Bone marrow (tissue), 2 donors: ENCODE measurements around the gene LRATD1.
"Not testable (repeated sequence)": the region's sequence is repeated elsewhere in the genome, so short reads cannot be mapped to it uniquely, and the experiment has no call there.

Experiments used
- DNase-seq, 2 donors: peaks; one replicate each; lab custom pipeline; 2025; lab: John Stamatoyannopoulos, UW

The LRATD1 gene

GRCh38 chr2:14632133-14632936 is at the start of gene LRATD1:
LRATD1 (plus strand) TSS chr2:14632717; CDS start chr2:14633980, 1,263 bp downstream.
- no peak for DNase-seq

- DNase-seq = no peak
Measured at GRCh38 chr2:14583059-14583458, 49.5 kb upstream of the LRATD1 start.

- DNase-seq = no peak
Measured at GRCh38 chr2:14583802-14584201, 48.7 kb upstream of the LRATD1 start.

- DNase-seq = no peak
Measured at GRCh38 chr2:14587119-14587518, 45.4 kb upstream of the LRATD1 start.

- no peak for DNase-seq
Measured at GRCh38 chr2:14601156-14601770, 31.3 kb upstream of the LRATD1 start.

GRCh38 chr2:14602309-14602708 is 30.2 kb upstream of the LRATD1 start:
- DNase-seq = no peak

GRCh38 chr2:14603676-14604075 is 28.8 kb upstream of the LRATD1 start:
- DNase-seq = no peak

GRCh38 chr2:14608245-14608644 is 24.3 kb upstream of the LRATD1 start:
- no peak for DNase-seq

GRCh38 chr2:14614017-14614416 is 18.5 kb upstream of the LRATD1 start:
- no peak for DNase-seq

GRCh38 chr2:14615121-14615520 is 17.4 kb upstream of the LRATD1 start:
- no peak for DNase-seq

GRCh38 chr2:14615760-14616159 is 16.8 kb upstream of the LRATD1 start:
- no peak for DNase-seq

- DNase-seq = no peak
Measured at GRCh38 chr2:14616342-14616741, 16.2 kb upstream of the LRATD1 start.

GRCh38 chr2:14616950-14617349 is 15.6 kb upstream of the LRATD1 start:
- DNase-seq = no peak

GRCh38 chr2:14619441-14619840 is 13.1 kb upstream of the LRATD1 start:
- no peak for DNase-seq

GRCh38 chr2:14621114-14621513 is 11.4 kb upstream of the LRATD1 start:
- DNase-seq = no peak

- DNase-seq = no peak
Measured at GRCh38 chr2:14621906-14622549, 10.5 kb upstream of the LRATD1 start.

GRCh38 chr2:14622550-14622939 is 10.0 kb upstream of the LRATD1 start:
- not testable (repeated sequence) for DNase-seq

- no peak for DNase-seq
Measured at GRCh38 chr2:14623237-14623636, 9.3 kb upstream of the LRATD1 start.

GRCh38 chr2:14626873-14627272 is 5.6 kb upstream of the LRATD1 start:
- DNase-seq = no peak

GRCh38 chr2:14628901-14629300 is 3.6 kb upstream of the LRATD1 start:
- DNase-seq = no peak

GRCh38 chr2:14631406-14632040 is 994 bp upstream of the LRATD1 start:
- DNase-seq = no peak

- no peak for DNase-seq
Measured at GRCh38 chr2:14633061-14633460, 544 bp downstream of the LRATD1 start.
